GM23338 (cell line): ENCODE results near the gene HYAL2. TPM values are rescaled to one million over a fixed set of nuclear protein-coding genes. Genes with fewer than 3 reads are reported as not detected.

ENCODE experiments used
- ATAC-seq: fragments of 200-7000 bp; cut with Tn5 transposase; 3 replicates; pipeline ENCODE4 v1.9.1; 2020
- DNase-seq: peaks from one replicate; pipeline ENCODE4 v3.0.0-alpha.2; 2015; ENCODE audit warnings: low spot score
- H2AFZ ChIP-seq: fragments of 200-600 bp; sonication (generic); 2 replicates; pipeline ENCODE4 v1.8.0; 2016; ENCODE audit warnings: antibody characterized with exemption, mild to moderate bottlenecking, moderate library complexity
- H3F3A ChIP-seq: fragments of 200-600 bp; sonication (generic); replicated peaks from 2 replicates; pipeline ENCODE4 v1.8.0; 2017; ENCODE audit warnings: antibody characterized with exemption, mixed run types, low read depth
- H3K27ac ChIP-seq: fragments of 200-600 bp; sonication (generic); 2 replicates; pipeline ENCODE4 v1.6.1; 2016; ENCODE audit warnings: low read depth
- H3K27me3 ChIP-seq: fragments of 200-600 bp; sonication (generic); 2 replicates; pipeline ENCODE4 v1.8.0; 2016; ENCODE audit warnings: mild to moderate bottlenecking, mixed run types, moderate library complexity; ENCODE audit not compliant: insufficient read depth
- H3K36me3 ChIP-seq: fragments of 200-600 bp; sonication (generic); 2 replicates; pipeline ENCODE4 v1.8.0; 2016; ENCODE audit warnings: mild to moderate bottlenecking; ENCODE audit not compliant: insufficient read depth
- H3K4me1 ChIP-seq: fragments of 200-600 bp; sonication (generic); 2 replicates; pipeline ENCODE4 v1.8.0; 2016; ENCODE audit warnings: mild to moderate bottlenecking, moderate library complexity; ENCODE audit not compliant: insufficient read depth
- H3K4me2 ChIP-seq: fragments of 200-600 bp; sonication (generic); 2 replicates; pipeline ENCODE4 v1.7.1; 2017; ENCODE audit warnings: mixed run types
- H3K4me3 ChIP-seq: fragments of 200-600 bp; sonication (generic); 2 replicates; pipeline ENCODE4 v1.6.1; 2016; ENCODE audit warnings: mixed run types
- H3K79me2 ChIP-seq: fragments of 200-600 bp; sonication (generic); replicated peaks from 2 replicates; pipeline ENCODE4 v1.8.0; 2017; ENCODE audit warnings: mild to moderate bottlenecking; ENCODE audit not compliant: insufficient read depth
- H3K9me2 ChIP-seq: fragments of 200-600 bp; sonication (generic); 2 replicates; pipeline ENCODE4 v1.8.0; 2017; ENCODE audit not compliant: insufficient read depth
- H4K20me1 ChIP-seq: fragments of 200-600 bp; sonication (generic); replicated peaks from 2 replicates; pipeline ENCODE4 v1.8.0; 2017; ENCODE audit warnings: mild to moderate bottlenecking; ENCODE audit not compliant: insufficient read depth
- H3K27ac Mint-ChIP-seq: 2 replicates; pipeline ENCODE4 v1.8.0; 2020; ENCODE audit warnings: inconsistent platforms, mild to moderate bottlenecking, moderate library complexity, mixed read lengths
- H3K27me3 Mint-ChIP-seq: 3 replicates; pipeline ENCODE4 v1.8.0; 2022; ENCODE audit warnings: low read depth, mild to moderate bottlenecking, moderate library complexity, mixed read lengths, inconsistent platforms; ENCODE audit not compliant: insufficient read depth, poor library complexity
- H3K36me3 Mint-ChIP-seq: 3 replicates; pipeline ENCODE4 v1.8.0; 2021; ENCODE audit warnings: low read depth, mild to moderate bottlenecking, inconsistent platforms, moderate library complexity, mixed read lengths
- H3K4me1 Mint-ChIP-seq: 3 replicates; pipeline ENCODE4 v1.8.0; 2020; ENCODE audit warnings: mild to moderate bottlenecking, inconsistent platforms, mixed read lengths
- H3K4me3 Mint-ChIP-seq: 3 replicates; pipeline ENCODE4 v1.8.0; 2021; ENCODE audit warnings: moderate library complexity, mild to moderate bottlenecking, inconsistent platforms, mixed read lengths
- H3K9me3 Mint-ChIP-seq: 3 replicates; pipeline ENCODE4 v1.8.0; 2020; ENCODE audit warnings: moderate library complexity, mild to moderate bottlenecking, inconsistent platforms, mixed read lengths
- CREB1 ChIP-seq: fragments of 250-450 bp; sonication (Bioruptor Pico); IDR thresholded peaks from 2 replicates; pipeline ENCODE4 v1.5.0; 2020; ENCODE audit warnings: low read depth, mild to moderate bottlenecking, moderate library complexity
- EZH2 ChIP-seq: fragments of 200-600 bp; sonication (generic); IDR thresholded peaks from one replicate; pipeline ENCODE4 v1.8.0; 2017; ENCODE audit warnings: antibody characterized with exemption, mild to moderate bottlenecking, low read depth; ENCODE audit not compliant: unreplicated experiment
- EZH2phosphoT487 ChIP-seq: fragments of 200-600 bp; sonication (generic); IDR thresholded peaks from one replicate; pipeline ENCODE4 v1.8.1; 2018; ENCODE audit warnings: antibody characterized with exemption; ENCODE audit not compliant: unreplicated experiment
- JUNB ChIP-seq: IDR thresholded peaks from one replicate; pipeline ENCODE4 v1.6.1; 2016; ENCODE audit warnings: antibody characterized with exemption; ENCODE audit not compliant: unreplicated experiment
- NANOG ChIP-seq: IDR thresholded peaks from 2 replicates; pipeline ENCODE4 v1.6.1; 2016; ENCODE audit warnings: antibody characterized with exemption, borderline replicate concordance
- POLR2AphosphoS5 ChIP-seq: IDR thresholded peaks from 2 replicates; pipeline ENCODE4 v1.6.1; 2016; ENCODE audit warnings: antibody characterized with exemption, low read depth
- REST ChIP-seq: IDR thresholded peaks from one replicate; pipeline ENCODE4 v1.6.1; 2018; ENCODE audit warnings: antibody characterized with exemption; ENCODE audit not compliant: unreplicated experiment
- STAT1 ChIP-seq: IDR thresholded peaks from one replicate; pipeline ENCODE4 v1.6.1; 2016; ENCODE audit warnings: antibody characterized with exemption; ENCODE audit not compliant: unreplicated experiment
- ZNF114 ChIP-seq: fragments of 250-450 bp; sonication (Bioruptor Pico); IDR thresholded peaks from 2 replicates; pipeline ENCODE4 v1.5.0; 2020; ENCODE audit warnings: mild to moderate bottlenecking, moderate library complexity
- ZNF331 ChIP-seq: fragments of 250-450 bp; sonication (Bioruptor Pico); IDR thresholded peaks from 2 replicates; pipeline ENCODE4 v1.5.0; 2020; ENCODE audit warnings: low read depth, mild to moderate bottlenecking, moderate library complexity
- ZNF462 ChIP-seq: fragments of 250-450 bp; sonication (Bioruptor Pico); IDR thresholded peaks from 2 replicates; pipeline ENCODE4 v1.5.0; 2020; ENCODE audit warnings: mild to moderate bottlenecking, moderate library complexity
- polyA plus RNA-seq: library from polyadenylated mRNA; unstranded; fragments of >200 nt; fragmentation: Nextera tagmentation; extraction: Ambion mirVana; gene quantifications from 2 replicates; pipeline ENCODE4 v1.2.1, GENCODE V29; 2016
- total RNA-seq: library from RNA; depleted of rRNA; stranded (reverse); fragments of >200 nt; shearing (Covaris generic); gene quantifications from 2 replicates; pipeline ENCODE4 v1.2.3, GENCODE V29; 2014
- TF ChIP-seq, protein P1 (sequence below), 2 experiments: fragments of 200-600 bp in 1 of 2; sonication (generic) in 1 of 2; conservative IDR thresholded peaks; 2 replicates each; pipeline versions ENCODE4 v1.5.1 to v1.6.1; 2016 to 2017; ENCODE audit warnings: antibody characterized with exemption in 2 of 2, low read depth in 2 of 2, mild to moderate bottlenecking in 2 of 2, moderate library complexity in 1 of 2
- TF ChIP-seq, protein P2 (sequence below): IDR thresholded peaks from 2 replicates; pipeline ENCODE4 v1.6.1; 2016; ENCODE audit warnings: antibody characterized with exemption

HYAL2 gene
- total and polyA plus RNA-seq, 2 experiments from 2014 or later, result 28.9 to 74.3 TPM

DNA sequence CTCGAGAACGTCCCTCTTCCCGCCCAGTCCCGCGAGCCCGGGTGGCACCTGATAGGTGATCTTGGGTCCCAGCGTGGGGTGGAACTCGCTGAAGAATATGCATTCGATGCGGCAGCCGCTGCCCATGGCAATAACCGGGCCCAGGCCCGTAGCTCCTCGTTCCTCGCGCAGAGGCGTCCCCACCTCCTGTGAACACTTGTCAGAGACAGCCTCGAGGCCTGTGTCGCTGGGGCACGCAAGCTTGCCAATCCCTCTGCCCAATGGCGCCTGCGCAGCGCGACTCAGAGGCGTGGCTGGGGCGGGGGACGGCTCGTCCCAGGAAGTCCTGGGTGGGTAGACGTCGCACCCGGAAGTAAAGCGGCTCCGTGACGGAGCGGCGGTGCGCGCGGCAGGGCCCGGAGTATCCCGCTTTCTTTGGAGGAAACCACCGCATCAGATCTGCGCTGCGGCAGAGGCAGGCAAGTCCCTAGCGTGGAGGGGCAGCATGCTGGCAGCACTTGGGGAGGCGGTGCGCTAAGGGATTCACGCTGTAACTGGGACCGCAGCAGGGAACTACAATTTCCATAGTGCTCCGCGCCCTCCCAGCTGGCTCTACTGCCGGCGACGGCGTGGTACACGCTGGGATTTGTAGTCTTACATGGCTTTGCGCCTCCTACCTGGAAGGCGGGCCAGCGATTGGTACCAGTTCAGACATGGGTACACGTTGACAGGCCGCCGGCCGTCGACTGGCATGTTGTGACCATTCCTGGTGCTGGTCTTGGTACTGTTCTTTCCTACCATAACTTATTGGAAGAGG, 28.2 kb upstream of the HYAL2 start, which contains the start of the genes CYB561D2 and NPRL2:
Gene CYB561D2 (plus strand): TSS at position 336 of the 796 bp plus-strand sequence. CDS start 572 bp downstream, outside the sequence.
Gene NPRL2 (minus strand): TSS at position 249 of the 796 bp plus-strand sequence. CDS start 123 bp downstream, at position 126.
- peak; percentile 92 for ATAC-seq
- Mint-ChIP-seq H3K4me1 (peaks cover 16% of the 10 kb centered on the region), H3K4me3 (peak within 1 kb of the TSS; percentile 95), H3K27ac (peak within 1 kb of the TSS; percentile 93), H3K9me3 (no peaks in the 10 kb centered on the region), H3K27me3 (peaks cover 13% of the 10 kb centered on the region), H3K36me3 (peaks cover 12% of the 10 kb centered on the region)
- H3K4me3 ChIP-seq, result peak within 1 kb of the TSS; percentile 67
- H3K4me1 ChIP-seq, result peaks cover 3% of the 10 kb centered on the region; the same call in 1 of the 2 replicates
- H2AFZ ChIP-seq, result peak within 1 kb of the TSS; percentile 98
- no peaks in the 10 kb centered on the region for H3K9me2 ChIP-seq
- peaks cover 3% of the 10 kb centered on the region; the same call in 1 of the 2 replicates for H4K20me1 ChIP-seq
- TF ChIP-seq JUNB (no peak), EZH2phosphoT487 (no peak), ZNF114 (CRISPR knock-in tag) (no peak; the same call in 1 of the 2 replicates), ZNF462 (CRISPR knock-in tag) (no peak), POLR2AphosphoS5 (peak; percentile 95), STAT1 (no peak), NANOG (no peak), EZH2 (no peak), REST (no peak), CREB1 (CRISPR knock-in tag) (peak; percentile 81), ZNF331 (no peak)
- TF ChIP-seq, protein P1, sequence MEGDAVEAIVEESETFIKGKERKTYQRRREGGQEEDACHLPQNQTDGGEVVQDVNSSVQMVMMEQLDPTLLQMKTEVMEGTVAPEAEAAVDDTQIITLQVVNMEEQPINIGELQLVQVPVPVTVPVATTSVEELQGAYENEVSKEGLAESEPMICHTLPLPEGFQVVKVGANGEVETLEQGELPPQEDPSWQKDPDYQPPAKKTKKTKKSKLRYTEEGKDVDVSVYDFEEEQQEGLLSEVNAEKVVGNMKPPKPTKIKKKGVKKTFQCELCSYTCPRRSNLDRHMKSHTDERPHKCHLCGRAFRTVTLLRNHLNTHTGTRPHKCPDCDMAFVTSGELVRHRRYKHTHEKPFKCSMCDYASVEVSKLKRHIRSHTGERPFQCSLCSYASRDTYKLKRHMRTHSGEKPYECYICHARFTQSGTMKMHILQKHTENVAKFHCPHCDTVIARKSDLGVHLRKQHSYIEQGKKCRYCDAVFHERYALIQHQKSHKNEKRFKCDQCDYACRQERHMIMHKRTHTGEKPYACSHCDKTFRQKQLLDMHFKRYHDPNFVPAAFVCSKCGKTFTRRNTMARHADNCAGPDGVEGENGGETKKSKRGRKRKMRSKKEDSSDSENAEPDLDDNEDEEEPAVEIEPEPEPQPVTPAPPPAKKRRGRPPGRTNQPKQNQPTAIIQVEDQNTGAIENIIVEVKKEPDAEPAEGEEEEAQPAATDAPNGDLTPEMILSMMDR (conservative IDR thresholded peaks at IDR 0.05; ENCODE audit: low read depth in 2 of 2), result no peak
- TF ChIP-seq, protein P2, sequence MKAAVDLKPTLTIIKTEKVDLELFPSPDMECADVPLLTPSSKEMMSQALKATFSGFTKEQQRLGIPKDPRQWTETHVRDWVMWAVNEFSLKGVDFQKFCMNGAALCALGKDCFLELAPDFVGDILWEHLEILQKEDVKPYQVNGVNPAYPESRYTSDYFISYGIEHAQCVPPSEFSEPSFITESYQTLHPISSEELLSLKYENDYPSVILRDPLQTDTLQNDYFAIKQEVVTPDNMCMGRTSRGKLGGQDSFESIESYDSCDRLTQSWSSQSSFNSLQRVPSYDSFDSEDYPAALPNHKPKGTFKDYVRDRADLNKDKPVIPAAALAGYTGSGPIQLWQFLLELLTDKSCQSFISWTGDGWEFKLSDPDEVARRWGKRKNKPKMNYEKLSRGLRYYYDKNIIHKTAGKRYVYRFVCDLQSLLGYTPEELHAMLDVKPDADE, result peak; percentile 100
- H3K27ac ChIP-seq, result no peak within 1 kb of the TSS
- peak within 1 kb of the TSS; percentile 99 for H3K4me2 ChIP-seq
- H3F3A ChIP-seq, result 0 out of 2 replicates have a peak, but pooled peaks cover 8% of the 10 kb centered on the region
- DNase-seq, result peak; percentile 95
- no peaks in the 10 kb centered on the region for H3K79me2 ChIP-seq
- no peaks in the 10 kb centered on the region for H3K36me3 ChIP-seq
- H3K27me3 ChIP-seq, result peaks cover 12% of the 10 kb centered on the region; the same call in 1 of the 2 replicates
